MCF 10A (cell line): ENCODE measurements around the gene PPP6R2. TPM values are rescaled to one million over a fixed set of nuclear protein-coding genes. Genes with fewer than 3 reads are reported as not detected.

Experiments
- BruUV-seq: library from RNA; stranded (reverse); fragments of 400-500 nt; replicated peaks from 2 replicates; lab custom pipeline; 2021; lab: Mats Ljungman, UMichigan
- CTCF ChIA-PET: fragments of 300-600 bp; sonication (Branson Sonifier 250); formaldehyde crosslinking; extraction: SDS; loops from one replicate; lab custom pipeline; 2021; ENCODE audit warnings: antibody characterized with exemption, inconsistent platforms; lab: Yijun Ruan, JAX
- POLR2A ChIA-PET: fragments of 300-600, 350-650 bp; sonication (Branson Sonifier 250); formaldehyde crosslinking; extraction: SDS; loops from one replicate; lab custom pipeline; 2020; ENCODE audit warnings: antibody characterized with exemption, inconsistent platforms; lab: Yijun Ruan, JAX
- DNase-seq: peaks from one replicate; pipeline ENCODE4 v3.0.0-alpha.2; 2018; ENCODE audit not compliant: unreplicated experiment
- H3K27ac Mint-ChIP-seq: one replicate; pipeline ENCODE4 v1.8.0; 2022; ENCODE audit warnings: mild to moderate bottlenecking, low read depth, mixed read lengths; ENCODE audit not compliant: unreplicated experiment
- H3K27me3 Mint-ChIP-seq: one replicate; pipeline ENCODE4 v1.8.0; 2022; ENCODE audit warnings: mixed read lengths; ENCODE audit not compliant: insufficient read depth, unreplicated experiment
- H3K36me3 Mint-ChIP-seq: one replicate; pipeline ENCODE4 v1.8.0; 2022; ENCODE audit warnings: mild to moderate bottlenecking, moderate library complexity, mixed read lengths; ENCODE audit not compliant: insufficient read depth, unreplicated experiment
- H3K4me1 Mint-ChIP-seq: one replicate; pipeline ENCODE4 v1.8.0; 2022; ENCODE audit warnings: mixed read lengths; ENCODE audit not compliant: insufficient read depth, unreplicated experiment
- H3K4me3 Mint-ChIP-seq: one replicate; pipeline ENCODE4 v1.8.0; 2022; ENCODE audit warnings: mild to moderate bottlenecking, moderate library complexity, mixed read lengths; ENCODE audit not compliant: unreplicated experiment
- H3K9me3 Mint-ChIP-seq: one replicate; pipeline ENCODE4 v1.8.0; 2022; ENCODE audit warnings: mixed read lengths; ENCODE audit not compliant: unreplicated experiment
- intact Hi-C: fragments of 100-400 bp; cut with micrococcal nuclease; formaldehyde crosslinking; loops from 2 replicates; pipeline ENCODE4 v1.14.1; 2022
- total RNA-seq: library from RNA; stranded (reverse); gene quantifications from 2 replicates; pipeline ENCODE4 v1.2.3, GENCODE V29; 2022
- TF ChIP-seq, protein P1 (sequence below): fragments of 200-600 bp; IDR thresholded peaks from one replicate; pipeline ENCODE4 v1.8.0; 2022; ENCODE audit warnings: antibody characterized with exemption, mild to moderate bottlenecking; ENCODE audit not compliant: unreplicated experiment

The PPP6R2 gene
- total RNA-seq, 1 experiment from 2014 or later, result 30.1 TPM

DNA sequence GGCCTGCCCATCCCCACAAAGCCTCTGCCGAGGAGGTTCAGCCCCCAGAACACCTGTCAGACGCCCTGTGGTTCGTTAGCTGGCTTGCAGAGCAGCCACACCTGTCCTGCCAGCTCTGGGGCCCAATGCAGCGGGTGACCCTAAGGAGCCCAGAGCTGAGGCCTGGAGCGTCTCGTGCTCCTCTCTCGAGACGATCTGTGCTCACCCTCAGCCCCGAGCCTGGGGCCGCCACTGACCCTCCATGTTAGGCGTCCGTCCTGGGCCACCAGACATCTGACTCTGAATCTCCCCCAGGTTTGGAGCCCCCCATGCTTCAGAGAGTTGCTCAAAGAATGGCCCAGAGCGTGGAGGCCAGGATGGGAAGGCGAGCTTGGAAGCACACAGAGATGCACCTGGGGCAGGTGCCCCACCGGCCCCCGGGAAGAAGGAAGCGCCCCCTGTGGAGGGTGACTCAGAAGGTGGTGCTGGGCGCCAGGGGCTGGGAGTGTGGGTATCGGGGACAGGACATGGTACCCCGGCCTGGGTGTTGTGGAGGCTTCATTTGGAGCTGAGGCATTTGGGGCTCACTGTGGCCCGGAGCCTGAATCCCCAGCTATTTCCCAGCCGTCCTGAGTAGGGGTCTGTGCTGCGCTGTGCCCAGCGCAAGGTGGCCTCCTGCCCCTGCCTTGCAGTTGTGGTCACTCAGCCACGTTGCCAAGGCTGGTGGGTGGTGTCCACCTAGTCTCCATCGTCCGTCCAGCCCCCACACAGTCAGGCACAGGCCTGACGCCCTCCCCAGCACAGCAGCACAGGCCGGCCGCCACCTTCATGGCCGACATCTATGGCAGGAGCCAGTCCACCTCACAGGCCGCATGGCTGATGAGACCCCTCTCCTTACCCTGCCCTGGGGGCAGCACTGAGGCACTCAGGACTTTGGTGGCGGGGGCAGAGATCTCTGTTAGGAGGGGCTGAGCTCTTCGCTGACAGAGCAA is 95.5 kb downstream of the PPP6R2 start:
- no peak overlapping the region for H3K27ac Mint-ChIP-seq
- intact Hi-C loops, result no loop called here
- ChIA-PET POLR2A (interaction anchor here (0.6 kb wide), 1 partner anchor 133 kb away, joined by 3 read pairs; no protein-coding TSS in a partner anchor), CTCF (interaction anchor here (0.5 to 1.1 kb wide), 3 partner anchors 14 to 172 kb away, joined by 3 to 4 read pairs (median 3); no protein-coding TSS in a partner anchor)
- no peak overlapping the region for H3K4me3 Mint-ChIP-seq
- BruUV-seq, result no TSS peak
- no peaks in the 10 kb centered on the region for H3K27me3 Mint-ChIP-seq
- H3K4me1 Mint-ChIP-seq, result no peaks in the 10 kb centered on the region
- peaks cover 66% of the 10 kb centered on the region for H3K36me3 Mint-ChIP-seq
- H3K9me3 Mint-ChIP-seq, result no peaks in the 10 kb centered on the region
- TF ChIP-seq, protein P1, sequence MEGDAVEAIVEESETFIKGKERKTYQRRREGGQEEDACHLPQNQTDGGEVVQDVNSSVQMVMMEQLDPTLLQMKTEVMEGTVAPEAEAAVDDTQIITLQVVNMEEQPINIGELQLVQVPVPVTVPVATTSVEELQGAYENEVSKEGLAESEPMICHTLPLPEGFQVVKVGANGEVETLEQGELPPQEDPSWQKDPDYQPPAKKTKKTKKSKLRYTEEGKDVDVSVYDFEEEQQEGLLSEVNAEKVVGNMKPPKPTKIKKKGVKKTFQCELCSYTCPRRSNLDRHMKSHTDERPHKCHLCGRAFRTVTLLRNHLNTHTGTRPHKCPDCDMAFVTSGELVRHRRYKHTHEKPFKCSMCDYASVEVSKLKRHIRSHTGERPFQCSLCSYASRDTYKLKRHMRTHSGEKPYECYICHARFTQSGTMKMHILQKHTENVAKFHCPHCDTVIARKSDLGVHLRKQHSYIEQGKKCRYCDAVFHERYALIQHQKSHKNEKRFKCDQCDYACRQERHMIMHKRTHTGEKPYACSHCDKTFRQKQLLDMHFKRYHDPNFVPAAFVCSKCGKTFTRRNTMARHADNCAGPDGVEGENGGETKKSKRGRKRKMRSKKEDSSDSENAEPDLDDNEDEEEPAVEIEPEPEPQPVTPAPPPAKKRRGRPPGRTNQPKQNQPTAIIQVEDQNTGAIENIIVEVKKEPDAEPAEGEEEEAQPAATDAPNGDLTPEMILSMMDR, result no peak
- no peak for DNase-seq

DNA sequence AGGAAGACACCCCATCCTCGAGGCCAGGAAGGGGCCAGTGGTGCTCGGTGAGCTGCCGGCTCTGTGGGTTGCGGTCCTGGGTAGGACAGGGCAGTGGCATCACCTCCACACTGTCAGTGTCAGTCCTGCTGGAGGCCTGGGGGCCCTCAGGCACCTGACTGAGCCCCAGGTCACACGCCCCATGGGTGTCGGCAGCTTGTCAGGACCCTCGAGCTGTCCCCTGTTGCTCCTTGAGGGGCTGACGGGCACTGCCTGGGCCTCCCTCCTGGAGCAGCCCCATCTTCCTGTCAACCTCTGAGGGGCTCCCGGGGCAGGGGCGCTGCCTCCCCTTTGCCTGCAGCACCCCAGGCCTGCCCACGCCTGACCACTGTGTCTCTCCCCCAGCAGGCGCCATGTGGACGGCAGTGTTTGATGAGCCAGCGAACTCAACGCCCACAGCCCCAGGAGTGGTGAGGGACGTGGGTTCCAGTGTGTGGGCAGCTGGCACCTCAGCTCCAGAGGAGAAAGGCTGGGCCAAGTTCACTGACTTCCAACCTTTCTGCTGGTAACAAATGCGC is 96.3 kb downstream of the PPP6R2 start:
- Mint-ChIP-seq H3K4me3 (no peak overlapping the region), H3K36me3 (peaks cover 65% of the 10 kb centered on the region), H3K27me3 (no peaks in the 10 kb centered on the region), H3K4me1 (no peaks in the 10 kb centered on the region), H3K27ac (no peak overlapping the region), H3K9me3 (no peaks in the 10 kb centered on the region)
- intact Hi-C loops, result no loop called here
- BruUV-seq, result no TSS peak
- no peak for DNase-seq
- TF ChIP-seq, protein P1, result no peak
- POLR2A ChIA-PET, result no interaction called here
- CTCF ChIA-PET, result interaction anchor here (0.7 to 1.1 kb wide), 2 partner anchors 30 to 171 kb away, joined by 3 read pairs; no protein-coding TSS in a partner anchor

GRCh38 chr22:50439871-50440331 is 96.8 kb downstream of the PPP6R2 start:
- H3K4me3 Mint-ChIP-seq, result no peak overlapping the region
- H3K4me1 Mint-ChIP-seq, result no peaks in the 10 kb centered on the region
- BruUV-seq, result no TSS peak
- peaks cover 62% of the 10 kb centered on the region for H3K36me3 Mint-ChIP-seq
- no peak overlapping the region for H3K27ac Mint-ChIP-seq
- TF ChIP-seq, protein P1, result no peak
- H3K27me3 Mint-ChIP-seq, result no peaks in the 10 kb centered on the region
- POLR2A ChIA-PET, result no interaction called here
- no peak for DNase-seq
- CTCF ChIA-PET, result interaction anchor here (1.1 kb wide), 1 partner anchor 30 kb away, joined by 3 read pairs; no protein-coding TSS in a partner anchor
- H3K9me3 Mint-ChIP-seq, result no peaks in the 10 kb centered on the region
- intact Hi-C loops, result no loop called here
